ENCODE data around the gene ITPK1.

The ITPK1 gene

DNA sequence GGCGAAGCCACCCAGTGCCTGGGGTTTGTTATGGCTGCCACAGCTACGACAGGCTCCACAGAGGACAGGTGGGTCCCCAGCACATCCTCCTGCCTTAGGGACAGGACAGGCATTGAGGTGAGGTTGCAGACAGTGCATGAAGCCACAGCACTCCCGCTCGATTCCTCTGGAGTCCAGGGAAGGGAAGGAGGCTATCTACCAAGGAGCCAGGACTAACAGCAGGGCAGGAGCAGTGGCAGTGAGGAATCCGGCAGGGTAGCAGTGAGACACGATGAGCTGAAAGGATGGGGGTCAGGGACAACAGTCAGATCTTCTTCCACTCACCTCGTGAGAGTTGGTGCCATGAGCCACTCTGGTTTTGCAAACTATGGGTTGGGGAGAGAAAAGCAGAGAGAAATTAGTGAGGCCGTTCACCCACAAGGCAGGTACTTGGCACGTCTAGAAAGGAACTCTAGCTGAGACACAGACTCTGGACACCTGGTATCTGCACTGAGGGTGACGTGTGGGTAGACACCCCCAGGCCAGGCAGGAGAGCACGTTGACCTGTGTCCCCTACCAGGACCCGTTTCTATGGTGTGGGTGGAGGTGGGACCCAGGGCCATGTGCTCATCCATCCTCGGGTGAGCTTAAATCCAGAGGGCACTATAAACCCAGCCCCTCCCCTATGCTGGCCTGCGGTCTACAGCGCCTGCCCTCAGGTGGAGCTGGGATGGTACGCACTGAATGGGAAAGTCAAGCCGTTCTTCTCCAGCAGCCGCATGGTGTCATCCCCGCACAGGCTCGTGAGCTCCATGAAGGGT, 153.5 kb downstream of the ITPK1 start:
- DNase-seq, result no peak

DNA sequence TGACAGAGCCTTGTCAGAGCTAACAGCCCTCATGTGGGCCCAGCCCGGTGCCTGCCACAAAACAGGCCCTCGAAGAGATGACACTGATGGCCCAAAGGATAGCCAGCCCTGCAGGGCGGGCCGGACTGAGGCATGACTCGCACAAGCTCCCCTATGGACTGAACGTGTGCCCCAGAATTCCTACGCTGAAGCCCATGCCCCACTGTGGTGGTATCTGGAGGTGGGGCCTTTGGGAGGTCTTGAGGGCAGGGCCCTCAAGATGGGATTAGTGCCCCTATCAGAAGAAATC, 154.2 kb downstream of the ITPK1 start:
- DNase-seq, result no peak

- DNase-seq, result no peak
Observed at GRCh38 chr14:92960706-92961566, 154.8 kb downstream of the ITPK1 start.

- DNase-seq, result no peak
Observed at GRCh38 chr14:92959761-92960680, 155.7 kb downstream of the ITPK1 start.

DNA sequence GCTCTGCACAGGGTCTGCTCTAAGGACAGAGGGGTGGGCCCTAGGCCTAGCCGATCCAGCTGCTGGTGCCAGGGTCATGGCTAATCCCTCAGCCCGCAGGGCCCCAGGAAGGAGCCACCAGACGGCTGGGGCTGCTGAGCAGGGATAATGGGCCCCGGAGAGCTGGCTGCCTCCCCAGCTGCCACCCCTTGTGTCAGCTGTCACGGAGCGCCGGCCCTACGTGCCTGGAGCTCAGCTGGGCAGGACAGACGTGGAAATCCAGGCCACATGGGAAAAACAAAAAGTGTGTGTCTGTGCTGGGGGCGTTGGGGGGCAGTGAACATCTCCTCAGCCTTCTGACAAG, 156.6 kb downstream of the ITPK1 start:
- DNase-seq, result no peak

- no peak for DNase-seq
Observed at GRCh38 chr14:92958373-92959188, 157.1 kb downstream of the ITPK1 start.

GRCh38 chr14:92956961-92957360, 158.8 kb downstream of the ITPK1 start:
- DNase-seq, result no peak

- no peak for DNase-seq
Observed at GRCh38 chr14:92955381-92955780, 160.3 kb downstream of the ITPK1 start.

DNA sequence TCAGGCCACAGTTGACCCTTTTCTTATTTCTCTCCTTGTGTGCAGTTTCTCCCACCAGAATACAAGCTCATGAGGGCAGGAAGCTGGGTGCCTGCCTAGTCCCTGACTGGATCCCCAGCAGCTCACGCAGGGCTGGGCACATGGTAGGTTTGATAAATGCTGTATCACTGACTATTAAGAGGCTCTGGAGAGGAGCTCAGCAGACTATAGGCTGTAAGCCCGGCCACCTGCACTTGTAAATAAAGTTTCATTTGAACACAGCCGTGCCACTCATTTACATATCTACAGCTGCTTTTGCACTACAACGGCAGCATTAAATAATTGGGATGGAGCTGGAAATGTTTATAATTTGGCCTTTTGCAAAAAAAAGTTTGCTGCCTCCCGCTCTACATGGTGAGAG, 160.8 kb downstream of the ITPK1 start:
- DNase-seq, result no peak

DNA sequence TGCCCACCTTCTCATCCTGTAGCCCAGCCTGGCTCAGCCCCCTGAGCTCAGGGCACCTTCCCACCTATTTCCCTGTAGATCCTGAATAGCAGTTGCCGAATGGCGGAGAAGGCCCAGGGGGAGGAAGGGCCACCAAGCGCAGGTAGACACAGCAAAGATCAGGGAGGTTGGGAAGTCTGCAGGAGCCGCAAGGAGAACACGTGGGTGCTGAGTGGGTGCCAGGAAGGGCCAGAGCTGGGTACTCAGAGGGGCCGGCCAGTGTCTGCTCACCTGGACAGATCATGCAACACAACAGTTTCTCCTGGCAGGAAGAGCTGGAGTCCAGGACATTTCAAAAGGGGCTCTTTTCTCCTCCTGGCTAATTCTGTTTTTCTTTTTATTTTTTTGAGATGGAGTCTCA, 162.2 kb downstream of the ITPK1 start:
- DNase-seq, result no peak

GRCh38 chr14:92952481-92953298, 163.0 kb downstream of the ITPK1 start:
- DNase-seq, result no peak

DNA sequence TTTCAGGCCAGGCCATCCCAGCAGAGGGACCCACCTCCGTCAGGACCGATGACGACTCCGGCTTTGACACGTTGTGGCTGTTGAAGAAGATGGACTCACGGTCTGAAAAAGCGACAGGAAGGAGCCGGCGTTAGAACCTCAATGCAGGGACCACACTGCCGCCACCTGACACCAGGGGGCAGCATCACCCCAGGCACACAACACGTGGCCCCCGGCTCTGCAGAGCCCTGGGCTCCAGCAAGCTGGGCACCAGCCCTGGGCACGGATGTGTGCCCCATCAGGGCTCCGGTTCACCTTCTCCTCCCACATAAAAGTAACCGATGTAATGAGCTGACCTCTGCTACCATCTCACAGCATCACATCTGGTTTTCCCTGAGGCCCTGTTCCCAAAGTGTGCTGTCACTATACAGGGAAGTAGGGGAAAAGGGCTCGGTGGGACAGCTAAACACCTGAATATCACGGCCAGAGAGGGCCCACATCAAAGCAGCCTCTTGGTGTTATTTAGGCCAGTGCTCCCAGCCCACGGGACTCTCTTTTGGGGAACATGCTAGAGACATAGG, 163.7 kb downstream of the ITPK1 start:
- DNase-seq, result peak; percentile 48

DNA sequence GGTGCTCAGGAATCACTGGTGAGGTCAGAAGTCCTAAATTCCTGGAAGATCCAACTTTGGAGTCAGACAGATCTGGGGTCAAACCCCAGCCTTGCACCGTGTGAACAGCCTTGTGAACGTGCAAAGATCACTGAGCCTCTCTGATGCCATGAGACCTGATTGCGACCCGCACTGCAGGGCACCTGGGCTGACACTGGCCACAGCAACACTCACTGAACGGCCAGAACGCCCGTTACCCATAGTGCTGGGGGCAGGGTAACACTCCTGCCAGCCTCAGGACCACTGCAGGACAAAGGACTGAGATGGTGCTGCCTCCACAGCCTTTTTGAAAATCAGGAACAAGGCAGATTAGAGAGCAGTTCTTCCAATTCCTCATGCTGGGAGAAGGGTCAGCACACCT, 164.5 kb downstream of the ITPK1 start:
- DNase-seq, result no peak

DNA sequence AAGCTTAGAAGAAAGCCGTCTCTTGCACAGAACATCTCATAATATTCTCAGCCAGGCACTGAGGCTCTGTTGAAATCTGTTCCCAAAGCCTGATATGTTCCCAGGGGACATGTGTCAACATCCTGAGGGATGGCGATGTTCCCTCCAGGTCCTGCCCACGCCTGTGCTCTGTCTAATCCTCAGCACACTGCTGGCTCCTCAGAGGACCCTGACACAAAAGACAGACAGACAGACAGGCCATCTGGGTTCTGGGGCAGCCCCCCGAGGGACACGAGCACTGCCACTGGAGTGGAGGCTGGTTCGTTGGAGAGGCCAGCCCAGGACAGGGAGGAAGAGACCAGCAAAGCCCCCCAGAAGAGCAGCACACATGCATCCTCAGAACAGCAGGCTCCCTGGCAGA, 165.0 kb downstream of the ITPK1 start:
- DNase-seq, result no peak

- no peak for DNase-seq
Observed at GRCh38 chr14:92950193-92950540, 165.6 kb downstream of the ITPK1 start.

DNA sequence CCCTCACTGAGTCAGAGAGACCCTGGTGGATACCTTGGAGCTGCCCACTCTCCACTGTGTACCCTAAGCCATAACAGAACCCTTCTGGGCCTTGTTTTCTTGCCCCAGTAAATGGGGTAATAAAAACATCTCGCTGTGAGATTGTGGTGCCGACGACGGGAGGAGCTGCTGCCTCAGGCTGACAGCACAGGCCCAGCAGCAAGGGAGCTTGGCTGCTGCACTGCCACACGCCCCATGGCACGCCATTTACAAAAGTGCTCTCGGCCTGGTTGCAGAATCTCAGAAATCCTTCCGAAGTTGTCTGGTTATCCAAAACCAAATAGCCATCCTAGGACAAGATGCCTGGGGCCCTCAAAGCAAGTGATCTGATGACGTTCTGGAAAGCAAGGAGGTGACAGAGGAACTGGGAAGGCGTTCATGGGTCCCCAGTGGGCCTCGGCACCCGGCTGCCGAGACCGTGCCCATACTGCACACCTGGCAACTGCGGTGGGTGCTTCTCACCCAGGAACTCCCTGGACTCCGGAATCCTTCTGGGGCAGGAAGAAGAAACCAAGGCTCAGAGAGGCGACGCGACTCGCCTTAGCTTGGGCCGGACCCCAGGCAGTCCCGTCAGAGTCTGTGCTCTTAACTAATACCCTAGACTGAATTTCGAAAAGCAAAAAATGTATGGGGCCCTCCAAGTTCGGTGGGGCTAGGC, 166.1 kb downstream of the ITPK1 start:
- DNase-seq, result no peak

DNA sequence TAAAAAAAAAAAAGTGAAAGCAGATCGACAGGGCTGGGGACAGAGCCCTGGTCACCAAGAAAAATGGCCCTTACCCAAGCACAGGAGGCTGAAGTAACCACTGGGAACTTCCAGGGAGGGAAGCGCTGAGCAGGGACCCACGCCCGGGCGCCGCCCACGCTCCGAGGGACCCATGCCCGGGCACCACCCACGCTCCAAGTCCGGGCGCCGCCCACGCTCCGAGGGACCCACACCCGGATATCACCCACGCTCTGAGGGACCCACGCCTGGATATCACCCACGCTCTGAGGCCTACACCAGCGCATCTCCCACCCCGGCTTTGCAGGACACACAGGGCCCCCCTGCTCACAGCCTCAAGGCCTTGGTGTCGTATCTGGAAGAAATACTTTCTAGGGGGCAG, 167.1 kb downstream of the ITPK1 start:
- DNase-seq, result no peak

- DNase-seq, result no peak
Observed at GRCh38 chr14:92946847-92947545, 168.7 kb downstream of the ITPK1 start.

DNA sequence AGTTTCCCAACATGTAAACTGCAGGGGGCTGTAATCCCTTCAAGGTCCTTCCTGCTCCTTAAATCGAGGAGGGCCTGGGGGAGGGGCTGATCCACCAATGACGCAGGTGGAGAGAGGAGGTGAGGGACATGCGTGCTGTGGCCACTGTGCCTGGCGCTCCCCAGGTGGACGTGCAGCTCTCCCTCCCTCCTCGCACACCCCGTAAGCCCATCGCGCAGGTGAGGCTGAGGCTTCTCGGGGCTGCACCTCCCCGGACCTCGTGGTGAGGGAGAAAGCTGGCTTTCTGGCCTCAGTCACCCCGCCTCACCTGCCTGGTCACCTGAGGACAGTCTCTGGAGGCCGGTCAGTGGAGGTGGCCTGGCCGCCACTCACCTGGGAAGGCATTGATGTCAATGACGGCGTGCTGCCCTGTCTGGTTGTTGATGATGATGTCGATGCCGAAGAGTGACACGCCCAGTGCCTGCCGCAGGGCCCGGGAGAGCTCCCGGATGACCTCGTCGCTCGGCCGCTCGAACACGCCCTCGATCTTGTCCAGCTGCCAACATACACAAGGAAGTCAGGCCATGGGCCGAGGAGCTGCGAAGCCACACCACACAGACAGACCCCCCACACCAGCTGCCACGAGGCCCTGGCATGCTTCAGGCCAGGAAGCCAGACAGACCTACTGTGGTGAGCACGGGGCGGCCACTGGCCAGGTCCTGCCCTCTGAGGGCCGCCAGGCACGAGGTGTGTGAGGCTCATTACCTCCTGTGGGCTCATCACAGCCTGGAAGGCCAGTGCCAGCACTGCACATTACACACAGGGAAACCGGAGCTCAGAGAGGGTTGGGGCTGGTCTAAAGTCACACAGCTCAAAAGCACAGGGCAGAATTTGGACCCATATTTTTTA, 169.5 kb downstream of the ITPK1 start:
- no peak for DNase-seq

Measured in activated gamma-delta T cell (primary cell).